Endothelial cell of umbilical vein (primary cell): Measurements from ENCODE around the gene PTPRK. TPM values are rescaled to one million over a fixed set of nuclear protein-coding genes. Genes with fewer than 3 reads are reported as not detected.

Experiments
- BruUV-seq: library from RNA; stranded (reverse); fragments of 400-500 nt; replicated peaks from 2 replicates; lab custom pipeline; 2021; lab: Mats Ljungman, UMichigan
- CTCF ChIA-PET: fragments of 300-600, 350-600 bp; sonication (Branson Sonifier 250); formaldehyde crosslinking; loops from one replicate; lab custom pipeline; 2021; ENCODE audit warnings: antibody characterized with exemption, inconsistent platforms; lab: Charles Lee
- POLR2A ChIA-PET: fragments of 300-600, 350-600 bp; sonication (Branson Sonifier 250); formaldehyde crosslinking; loops from one replicate; lab custom pipeline; 2021; ENCODE audit warnings: antibody characterized with exemption, inconsistent platforms; lab: Charles Lee
- DNase-seq: peaks from one replicate; pipeline ENCODE4 v3.0.0-alpha.2; 2011; ENCODE audit warnings: low read depth, low spot score
- FAIRE-seq: peaks from 2 replicates; lab custom pipeline; 2011; peaks lifted over from hg19 to GRCh38; lab: Jason Lieb, UNC
- H2AFZ ChIP-seq: 2 replicates; pipeline ENCODE4 v1.6.0; 2012; ENCODE audit warnings: low read depth, low read length, control low read depth, inconsistent platforms
- H3K27ac ChIP-seq: 2 replicates; pipeline ENCODE4 v1.5.1; 2011; ENCODE audit warnings: low read depth, mild to moderate bottlenecking, control low read depth, low read length, moderate library complexity; ENCODE audit not compliant: insufficient read depth
- H3K27me3 ChIP-seq, 2 experiments: 2 replicates each; pipeline versions ENCODE4 v1.6.0 to v1.6.1; 2011; ENCODE audit warnings: low read length in 2 of 2, mixed read lengths in 1 of 2; ENCODE audit not compliant: control insufficient read depth in 2 of 2, insufficient read depth in 2 of 2
- H3K36me3 ChIP-seq, 2 experiments: 2 replicates in 1 of 2; 3 replicates in 1 of 2; pipeline ENCODE4 v1.5.1; 2011; ENCODE audit warnings: low read length in 2 of 2, mild to moderate bottlenecking in 1 of 2, moderate library complexity in 1 of 2; ENCODE audit not compliant: control insufficient read depth in 2 of 2, insufficient read depth in 2 of 2; ENCODE audit errors: extremely low read depth in 1 of 2
- H3K4me1 ChIP-seq: 3 replicates; pipeline ENCODE4 v1.5.1; 2011; ENCODE audit warnings: mild to moderate bottlenecking, low read length; ENCODE audit not compliant: control insufficient read depth, insufficient read depth; ENCODE audit errors: extremely low read depth
- H3K4me2 ChIP-seq: 2 replicates; pipeline ENCODE4 v1.6.1; 2011; ENCODE audit warnings: low read length, control low read depth, mixed read lengths; ENCODE audit not compliant: insufficient read depth
- H3K4me3 ChIP-seq, 3 experiments: fragments of 200-600 bp in 1 of 3; sonication (generic), shearing (Covaris generic) in 1 of 3; replicated peaks in 1 of 3; 2 replicates each; pipeline ENCODE4 v1.5.1; 2011 to 2016; ENCODE audit warnings: control low read depth in 3 of 3, low read length in 3 of 3, mild to moderate bottlenecking in 2 of 3, inconsistent platforms in 1 of 3, low read depth in 1 of 3, moderate library complexity in 1 of 3; ENCODE audit not compliant: insufficient read depth in 1 of 3
- H3K79me2 ChIP-seq: 2 replicates; pipeline ENCODE4 v1.6.0; 2012; ENCODE audit warnings: low read length, inconsistent platforms; ENCODE audit not compliant: control insufficient read depth, insufficient read depth
- H3K9ac ChIP-seq: replicated peaks from 2 replicates; pipeline ENCODE3; 2011; ENCODE audit warnings: low read length, control low read depth; ENCODE audit not compliant: insufficient read depth; ENCODE audit errors: extremely low read depth
- H3K9me1 ChIP-seq: replicated peaks from 3 replicates; pipeline ENCODE4 v1.6.0; 2011; ENCODE audit warnings: mild to moderate bottlenecking, low read length; ENCODE audit not compliant: control insufficient read depth, insufficient read depth; ENCODE audit errors: extremely low read depth
- H3K9me3 ChIP-seq: replicated peaks from 2 replicates; pipeline ENCODE4 v1.5.1; 2012; ENCODE audit warnings: low read length, inconsistent platforms; ENCODE audit not compliant: control insufficient read depth, insufficient read depth
- H4K20me1 ChIP-seq: replicated peaks from 2 replicates; pipeline ENCODE3; 2011; ENCODE audit warnings: mild to moderate bottlenecking, low read length; ENCODE audit not compliant: control insufficient read depth, insufficient read depth; ENCODE audit errors: extremely low read depth
- CTCF ChIP-seq, 2 donors: IDR thresholded peaks; 1 replicate in 1 of 2; 2 replicates in 1 of 2; pipeline ENCODE4 v1.5.1; 2011; ENCODE audit warnings: low read length in 2 of 2, mild to moderate bottlenecking in 2 of 2, moderate library complexity in 2 of 2, control low read depth in 1 of 2, inconsistent platforms in 1 of 2, low read depth in 1 of 2; ENCODE audit not compliant: insufficient read depth in 1 of 2; ENCODE audit errors: extremely low read depth in 1 of 2
- GATA2 ChIP-seq: IDR thresholded peaks from 2 replicates; pipeline ENCODE4 v1.7.0; 2011; ENCODE audit warnings: low read depth, mild to moderate bottlenecking, moderate library complexity, mixed read lengths, low read length; ENCODE audit not compliant: insufficient read length, insufficient read depth
- MAX ChIP-seq: IDR thresholded peaks from 2 replicates; pipeline ENCODE4 v1.6.1; 2011; ENCODE audit not compliant: insufficient read depth, insufficient read length
- MYC ChIP-seq: IDR thresholded peaks from one replicate; pipeline ENCODE4 v1.6.1; 2011; ENCODE audit warnings: mild to moderate bottlenecking, low read depth, low read length
- POLR2AphosphoS5 ChIP-seq: IDR thresholded peaks from 2 replicates; pipeline ENCODE4 v1.6.1; 2012; ENCODE audit warnings: low read depth, mild to moderate bottlenecking, control low read depth, low read length, moderate library complexity; ENCODE audit not compliant: insufficient read depth
- dilution Hi-C: fragments of 300-500 bp; cut with MboI; formaldehyde crosslinking; loops from one replicate; pipeline ENCODE4 v1.15.0; 2019; ENCODE audit warnings: low sequenced_read_pairs; ENCODE audit not compliant: extremely low pct_ligation_motif_present
- intact Hi-C: fragments of 100-400 bp; cut with micrococcal nuclease; formaldehyde crosslinking; loops from one replicate; pipeline ENCODE4 v1.10.0; 2022
- polyA plus RNA-seq, 4 experiments: library from polyadenylated mRNA; depleted of rRNA in 3 of 4; stranded (reverse) in 3 of 4; unstranded in 1 of 4; fragments of >200 nt; gene quantifications; 2 replicates each; pipeline versions ENCODE4 v1.2.1 to v1.2.3, GENCODE V29; 2011 to 2012; ENCODE audit warnings: missing spikeins in 1 of 4
- total RNA-seq: library from RNA; stranded (reverse); gene quantifications from 2 replicates; pipeline ENCODE4 v1.2.3, GENCODE V29; 2021

PTPRK gene
- total and polyA plus RNA-seq, 2 donors (not counting 3 experiments of a cell fraction or from before 2014, with no cell fraction given) = 15.2 to 74.0 TPM

GRCh38 chr6:128250370-128251070, 269.9 kb downstream of the PTPRK start:
- ChIA-PET POLR2A (no interaction called here), CTCF (interaction anchor here (1.2 to 1.3 kb wide), 2 partner anchors 150 to 395 kb away, joined by 3 to 4 read pairs; no protein-coding TSS in a partner anchor)
- Histone ChIP-seq H3K9me3 (no peaks in the 10 kb centered on the region), H3K4me2 (no peak overlapping the region), H3K79me2 (peaks cover 2% of the 10 kb centered on the region), H3K4me1 (no peaks in the 10 kb centered on the region), H3K27me3 (no peaks in the 10 kb centered on the region), H3K4me3 (no peak overlapping the region), H2AFZ (no peak overlapping the region), H4K20me1 (peaks cover 2% of the 10 kb centered on the region), H3K9ac (no peak overlapping the region), H3K27ac (no peak overlapping the region), H3K9me1 (no peaks in the 10 kb centered on the region), H3K36me3 (no peaks in the 10 kb centered on the region)
- no peak for FAIRE-seq
- no peak for DNase-seq
- TF ChIP-seq POLR2AphosphoS5 = no peak
- no peak for TF ChIP-seq CTCF (IDR thresholded peaks at IDR 0.05; ENCODE audit: extremely low read depth in 1 of 2, insufficient read depth in 1 of 2, low read depth in 1 of 2, low read length in 2 of 2)
- TF ChIP-seq MYC = no peak
- TF ChIP-seq MAX = no peak
- no peak for TF ChIP-seq GATA2
- dilution Hi-C loops = no loop called here
- intact Hi-C loops = no loop called here
- BruUV-seq = no TSS peak
